Mesenchymal stem cell (in vitro differentiated cells and primary cell): ENCODE measurements around the gene ETFB.

Experiments used
- DNase-seq: peaks from one replicate; pipeline ENCODE4 v3.0.0-alpha.2; 2013
- H2AFZ ChIP-seq: one replicate; pipeline ENCODE4 v1.6.1; 2013; ENCODE audit warnings: low read depth, mild to moderate bottlenecking, control low read depth, inconsistent platforms, low read length, moderate library complexity
- H2AK5ac ChIP-seq: 2 replicates; pipeline ENCODE4 v1.6.1; 2013; ENCODE audit warnings: low read length, moderate library complexity, mild to moderate bottlenecking, inconsistent platforms; ENCODE audit not compliant: severe bottlenecking
- H2BK120ac ChIP-seq: one replicate; pipeline ENCODE4 v1.6.1; 2013; ENCODE audit warnings: low read depth, mild to moderate bottlenecking, inconsistent platforms, low read length, moderate library complexity
- H2BK12ac ChIP-seq, 2 experiments: one replicate each; pipeline ENCODE4 v1.6.1; 2013; ENCODE audit warnings: inconsistent platforms in 2 of 2, low read length in 2 of 2, mild to moderate bottlenecking in 2 of 2, moderate library complexity in 2 of 2, control low read depth in 1 of 2
- H2BK15ac ChIP-seq: one replicate; pipeline ENCODE4 v1.6.1; 2013; ENCODE audit warnings: mild to moderate bottlenecking, low read depth, inconsistent platforms; ENCODE audit not compliant: poor library complexity, severe bottlenecking
- H2BK5ac ChIP-seq: 2 replicates; pipeline ENCODE4 v1.6.1; 2013; ENCODE audit warnings: low read depth, mild to moderate bottlenecking, low read length, control low read depth, inconsistent platforms; ENCODE audit not compliant: poor library complexity, severe bottlenecking
- H3K14ac ChIP-seq, 2 experiments: one replicate each; pipeline ENCODE4 v1.6.1; 2013; ENCODE audit warnings: inconsistent platforms in 2 of 2, low read length in 2 of 2, control low read depth in 1 of 2, mild to moderate bottlenecking in 1 of 2, moderate library complexity in 1 of 2
- H3K18ac ChIP-seq, 2 experiments: one replicate each; pipeline ENCODE4 v1.6.1; 2013; ENCODE audit warnings: inconsistent platforms in 2 of 2, low read length in 2 of 2, control low read depth in 1 of 2, low read depth in 1 of 2, mild to moderate bottlenecking in 1 of 2
- H3K23ac ChIP-seq, 2 experiments: one replicate each; pipeline ENCODE4 v1.6.1; 2013; ENCODE audit warnings: inconsistent platforms in 2 of 2, low read length in 2 of 2, mild to moderate bottlenecking in 2 of 2, moderate library complexity in 2 of 2, control low read depth in 1 of 2
- H3K27ac ChIP-seq: 2 replicates; pipeline ENCODE4 v1.5.1; 2013; ENCODE audit warnings: mild to moderate bottlenecking, moderate library complexity, low read length, control low read depth, inconsistent platforms; ENCODE audit not compliant: poor library complexity, severe bottlenecking
- H3K27me3 ChIP-seq, 2 experiments: 2 replicates each; pipeline versions ENCODE4 v1.6.1 to v1.7.0; 2013; ENCODE audit warnings: low read length in 2 of 2, mild to moderate bottlenecking in 2 of 2, moderate library complexity in 2 of 2, control low read depth in 1 of 2, inconsistent platforms in 1 of 2; ENCODE audit not compliant: control insufficient read depth in 1 of 2, insufficient read depth in 1 of 2
- H3K36me3 ChIP-seq, 2 experiments: 2 replicates each; pipeline versions ENCODE4 v1.6.1 to v1.7.0; 2013; ENCODE audit warnings: low read length in 2 of 2, control low read depth in 1 of 2, inconsistent platforms in 1 of 2, low read depth in 1 of 2, mild to moderate bottlenecking in 1 of 2; ENCODE audit not compliant: insufficient read depth in 2 of 2, control insufficient read depth in 1 of 2
- H3K4ac ChIP-seq, 2 experiments: one replicate each; pipeline ENCODE4 v1.6.1; 2013; ENCODE audit warnings: inconsistent platforms in 2 of 2, low read length in 2 of 2, mild to moderate bottlenecking in 2 of 2, moderate library complexity in 2 of 2, control low read depth in 1 of 2, low read depth in 1 of 2
- H3K4me1 ChIP-seq: 2 replicates; pipeline ENCODE4 v1.6.1; 2013; ENCODE audit warnings: low read depth, low read length, control low read depth; ENCODE audit not compliant: control insufficient read depth, insufficient read depth
- H3K4me2 ChIP-seq: 2 replicates; pipeline ENCODE4 v1.6.1; 2013; ENCODE audit warnings: low read length, mild to moderate bottlenecking, inconsistent platforms; ENCODE audit not compliant: poor library complexity, severe bottlenecking
- H3K4me3 ChIP-seq, 2 experiments: 2 replicates each; pipeline versions ENCODE4 v1.5.1 to v1.7.0; 2013; ENCODE audit warnings: low read length in 2 of 2, mild to moderate bottlenecking in 2 of 2, control low read depth in 1 of 2, low read depth in 1 of 2; ENCODE audit not compliant: insufficient read depth in 1 of 2
- H3K79me1 ChIP-seq: replicated peaks from 2 replicates; pipeline ENCODE4 v1.6.1; 2013; ENCODE audit warnings: mild to moderate bottlenecking, control low read depth, low read length, inconsistent platforms; ENCODE audit not compliant: poor library complexity, severe bottlenecking
- H3K9ac ChIP-seq: 2 replicates; pipeline ENCODE4 v1.7.0; 2013; ENCODE audit warnings: mild to moderate bottlenecking, low read length, moderate library complexity
- H3K9me3 ChIP-seq: 2 replicates; pipeline ENCODE4 v1.7.0; 2013; ENCODE audit warnings: mild to moderate bottlenecking, low read length; ENCODE audit not compliant: control insufficient read depth
- H4K8ac ChIP-seq: one replicate; pipeline ENCODE4 v1.6.1; 2013; ENCODE audit warnings: inconsistent platforms, mild to moderate bottlenecking, low read length, moderate library complexity
- H4K91ac ChIP-seq: one replicate; pipeline ENCODE4 v1.6.1; 2013; ENCODE audit warnings: mild to moderate bottlenecking, low read length, inconsistent platforms
- WGBS: methylation state at CpG from one replicate; pipeline ENCODE4 v1.1.7; 2013; ENCODE audit warnings: mixed read lengths; 5-methylcytosine and 5-hydroxymethylcytosine counted together

ETFB gene

GRCh38 chr19:51354742-51355148 is 11.4 kb downstream of the ETFB start:
- Histone ChIP-seq H3K4me1 (peaks cover 12% of the 10 kb centered on the region), H4K91ac (no peak overlapping the region), H3K79me1 (peaks cover 17% of the 10 kb centered on the region), H2BK12ac (peak overlapping the region in 1 of 2 experiments; percentile 35), H3K27ac (no peak overlapping the region), H4K8ac (no peak overlapping the region), H3K27me3 (no peaks in the 10 kb centered on the region), H3K14ac (no peak overlapping the region), H3K18ac (no peak overlapping the region), H3K4me3 (no peak overlapping the region), H2AK5ac (no peak overlapping the region), H3K4ac (no peak overlapping the region), H2BK120ac (no peak overlapping the region), H3K36me3 (peaks cover 33 to 44% of the 10 kb centered on the region in 2 experiments), H2BK15ac (no peak overlapping the region), H2BK5ac (no peak overlapping the region), H3K9ac (no peak overlapping the region), H2AFZ (no peak overlapping the region), H3K9me3 (no peaks in the 10 kb centered on the region), H3K23ac (no peak overlapping the region), H3K4me2 (no peak overlapping the region)
- peak; percentile 46 for DNase-seq
- 5% methylated on average over 4 of the region's 8 CpGs for WGBS

- Histone ChIP-seq H2BK120ac (no peak overlapping the region), H2AK5ac (no peak overlapping the region), H3K14ac (peak overlapping the region in 1 of 2 experiments; percentile 3), H2BK12ac (peak overlapping the region; percentile 0 to 69), H3K4me1 (peaks cover 10% of the 10 kb centered on the region), H3K9me3 (no peaks in the 10 kb centered on the region), H3K36me3 (peaks cover 38 to 44% of the 10 kb centered on the region in 2 experiments), H4K8ac (peak overlapping the region; percentile 52), H3K4me3 (no peak overlapping the region), H3K79me1 (peaks cover 16% of the 10 kb centered on the region), H2AFZ (no peak overlapping the region), H3K4ac (peak overlapping the region in 1 of 2 experiments; percentile 15), H3K9ac (no peak overlapping the region), H3K18ac (peak overlapping the region; percentile 75 to 77), H4K91ac (peak overlapping the region; percentile 71), H3K27me3 (no peaks in the 10 kb centered on the region), H2BK15ac (no peak overlapping the region), H3K4me2 (no peak overlapping the region), H2BK5ac (no peak overlapping the region), H3K27ac (no peak overlapping the region), H3K23ac (no peak overlapping the region)
- WGBS = 56% methylated on average over 10 of the region's 12 CpGs
- no peak for DNase-seq
These were observed 12.0 kb downstream of the ETFB start for GRCh38 chr19:51354103-51354741.

GRCh38 chr19:51352783-51353360 is 13.3 kb downstream of the ETFB start:
- Histone ChIP-seq H3K27me3 (no peaks in the 10 kb centered on the region), H3K9me3 (no peaks in the 10 kb centered on the region), H3K36me3 (peaks cover 41 to 50% of the 10 kb centered on the region in 2 experiments), H3K27ac (no peak overlapping the region), H3K4me1 (peaks cover 7% of the 10 kb centered on the region), H2BK15ac (no peak overlapping the region), H4K8ac (no peak overlapping the region), H3K9ac (no peak overlapping the region), H2BK12ac (no peak overlapping the region), H3K18ac (no peak overlapping the region), H4K91ac (peak overlapping the region; percentile 54), H3K4me3 (no peak overlapping the region), H3K79me1 (peaks cover 10% of the 10 kb centered on the region), H2BK120ac (no peak overlapping the region), H2AFZ (no peak overlapping the region), H3K23ac (no peak overlapping the region), H2AK5ac (no peak overlapping the region), H3K4me2 (no peak overlapping the region), H3K4ac (no peak overlapping the region), H2BK5ac (no peak overlapping the region), H3K14ac (no peak overlapping the region)
- no peak for DNase-seq
- WGBS = 96% methylated on average over 15 of the region's 16 CpGs

- Histone ChIP-seq H3K4me3 (no peak overlapping the region), H3K4me2 (no peak overlapping the region), H3K18ac (peak overlapping the region in 1 of 2 experiments; percentile 67), H3K4me1 (peaks cover 7% of the 10 kb centered on the region), H2BK120ac (no peak overlapping the region), H2AFZ (no peak overlapping the region), H3K23ac (no peak overlapping the region), H2BK5ac (no peak overlapping the region), H3K14ac (no peak overlapping the region), H2BK12ac (peak overlapping the region in 1 of 2 experiments; percentile 6), H2BK15ac (peak overlapping the region; percentile 37), H4K8ac (no peak overlapping the region), H3K27ac (no peak overlapping the region), H3K79me1 (peaks cover 7% of the 10 kb centered on the region), H4K91ac (no peak overlapping the region), H3K36me3 (peaks cover 49 to 61% of the 10 kb centered on the region in 2 experiments), H3K4ac (no peak overlapping the region), H3K27me3 (no peaks in the 10 kb centered on the region), H3K9ac (no peak overlapping the region), H3K9me3 (no peaks in the 10 kb centered on the region), H2AK5ac (no peak overlapping the region)
- WGBS = 97% methylated on average over 11 of the region's 11 CpGs
- no peak for DNase-seq
These were observed 14.8 kb downstream of the ETFB start for GRCh38 chr19:51351266-51351990.
